Bone marrow (tissue), 2 donors: Measurements from ENCODE around the gene ZBTB6.
"Not testable (repeated sequence)": the region's sequence is repeated elsewhere in the genome, so short reads cannot be mapped to it uniquely, and the experiment has no call there.

Source experiments
- DNase-seq, 2 donors: peaks; one replicate each; lab custom pipeline; 2025; lab: John Stamatoyannopoulos, UW

ZBTB6 gene

DNA sequence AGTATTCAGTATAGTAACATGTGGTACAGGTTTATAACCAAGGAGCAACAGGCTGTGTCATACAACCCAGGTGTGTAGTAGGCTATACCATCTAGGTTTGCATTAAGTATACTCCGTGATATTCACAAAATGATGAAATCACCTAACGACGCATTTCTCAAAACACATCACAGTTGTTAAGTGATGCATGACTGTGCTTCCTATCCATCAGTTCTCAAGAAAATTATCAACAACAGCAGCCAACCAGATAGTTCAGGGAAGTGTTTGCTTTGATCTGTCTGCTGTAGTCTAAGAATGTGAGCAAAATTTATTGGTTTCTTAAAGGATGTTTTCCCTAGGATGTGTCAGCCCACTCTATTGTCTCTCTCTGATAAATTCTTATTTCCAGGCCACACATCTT, 10.8 kb upstream of the ZBTB6 start:
- no peak for DNase-seq

DNA sequence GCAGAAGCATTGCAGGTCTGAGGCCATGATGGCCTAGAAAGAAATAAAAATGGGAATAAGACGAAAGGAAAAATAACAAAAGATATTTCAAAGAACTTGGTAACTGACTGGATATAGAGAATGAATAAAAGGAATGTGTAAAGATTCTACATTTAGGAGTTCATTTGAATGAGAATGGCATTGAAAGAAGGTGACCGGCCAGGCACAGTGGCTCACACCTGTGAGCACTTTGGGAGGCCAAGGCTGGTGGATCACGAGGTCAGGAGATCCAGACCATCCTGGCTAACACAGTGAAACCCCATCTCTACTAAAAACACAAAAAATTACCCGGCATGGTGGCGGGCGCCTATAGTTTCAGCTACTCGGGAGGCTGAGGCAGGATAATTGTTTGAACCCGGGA, 9.6 kb upstream of the ZBTB6 start:
- no peak for DNase-seq

DNA sequence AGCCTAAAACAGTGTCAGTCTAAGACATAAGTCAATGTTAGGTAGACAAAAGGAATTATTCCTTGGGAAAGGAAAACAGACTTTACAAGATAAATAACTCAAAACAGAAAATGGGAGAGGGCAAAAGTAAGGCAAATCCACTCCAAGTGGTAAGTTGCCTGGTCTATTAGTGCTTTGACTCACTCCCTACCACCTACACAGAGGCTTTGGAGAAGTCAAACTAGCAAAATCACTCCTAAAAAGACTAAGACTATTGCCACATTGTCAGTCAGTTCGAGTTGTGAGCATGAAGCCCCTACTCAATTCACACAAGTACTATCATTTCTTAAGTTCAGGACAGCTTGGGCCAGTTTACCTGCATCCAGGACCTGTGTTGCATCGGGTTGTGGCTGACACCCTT, 5.2 kb upstream of the ZBTB6 start:
- no peak for DNase-seq

DNA sequence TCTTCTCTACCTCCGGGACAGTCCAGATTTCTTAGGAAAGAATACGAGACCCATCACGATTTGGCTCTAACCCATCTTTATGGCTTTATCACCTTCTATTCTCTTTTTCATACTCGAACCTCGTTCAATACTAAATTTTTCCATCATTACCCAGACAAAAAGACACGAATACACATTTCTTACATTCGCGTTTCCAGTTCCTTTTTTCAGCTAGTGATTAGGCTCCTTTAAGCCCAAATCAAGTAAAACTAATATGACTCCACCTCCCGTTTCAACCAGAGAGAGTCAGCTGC, 506 bp downstream of the ZBTB6 start:
- no peak for DNase-seq

DNA sequence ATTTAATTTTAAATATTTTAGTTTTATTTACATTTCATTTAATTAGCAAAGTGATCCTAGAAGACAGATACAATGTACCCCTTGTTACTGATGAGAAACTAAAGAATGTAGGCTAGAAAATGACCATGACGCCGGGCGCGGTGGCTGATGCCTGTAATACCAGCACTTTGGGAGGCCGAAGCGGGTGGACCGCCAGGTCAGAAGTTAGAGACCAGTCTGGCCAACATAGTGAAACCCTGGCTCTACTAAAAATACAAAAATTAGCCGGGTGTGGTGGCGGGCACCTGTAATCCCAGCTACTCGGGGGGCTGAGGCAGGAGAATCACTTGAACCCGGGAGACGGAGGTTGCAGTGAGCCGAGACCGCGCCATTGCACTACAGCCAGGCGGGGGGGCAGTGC, 7.0 kb downstream of the ZBTB6 start:
- DNase-seq, result not testable (repeated sequence)

DNA sequence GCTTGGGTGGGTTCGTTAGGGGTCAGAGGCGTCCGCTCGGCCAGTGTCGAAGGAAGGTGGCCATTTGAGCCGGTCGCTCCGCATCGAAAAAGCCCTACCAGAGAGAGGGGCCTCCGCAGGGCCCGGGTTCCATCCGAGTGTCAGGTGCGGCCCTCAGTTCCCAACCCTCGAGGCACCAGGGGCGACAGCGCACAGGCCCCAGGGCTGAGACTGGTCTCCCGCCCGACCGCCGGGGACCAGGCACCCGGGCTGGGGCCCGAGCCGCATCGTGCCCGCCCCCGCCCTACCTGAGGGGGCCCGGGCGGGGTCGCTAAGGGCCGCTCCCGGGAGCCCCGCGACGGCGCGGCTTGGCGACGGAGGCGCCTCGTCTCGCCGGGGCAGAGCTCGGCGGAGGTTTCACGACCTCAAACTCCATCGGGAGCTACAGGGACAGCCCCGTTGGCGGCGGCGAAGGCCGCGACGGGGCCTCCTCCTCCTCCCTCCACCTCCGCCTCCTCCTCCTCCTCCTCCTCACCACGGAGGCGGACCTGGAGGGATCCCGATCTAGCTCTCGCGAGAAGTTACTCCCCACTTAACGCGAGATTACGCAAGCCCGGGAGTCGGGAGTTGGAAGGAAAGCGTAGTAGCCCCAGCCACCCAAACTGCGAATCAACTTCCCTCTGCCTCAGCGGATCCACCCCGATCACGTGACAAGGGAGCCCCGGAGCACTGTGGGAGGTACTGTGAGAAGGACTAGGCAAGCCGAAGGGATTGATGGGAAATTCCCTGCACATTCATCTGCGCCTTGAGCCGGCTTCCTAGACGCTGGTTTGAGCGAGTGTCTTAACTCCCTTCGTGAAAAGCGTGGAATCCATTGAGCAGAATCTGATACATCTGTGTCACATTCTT, 8.1 kb downstream of the ZBTB6 start, which contains the start of gene RC3H2:
RC3H2 (minus strand) TSS at position 537 of the 888 bp plus-strand sequence. CDS start 7,850 bp downstream, outside the sequence.
- peak; percentile 84 to 99 for DNase-seq

DNA sequence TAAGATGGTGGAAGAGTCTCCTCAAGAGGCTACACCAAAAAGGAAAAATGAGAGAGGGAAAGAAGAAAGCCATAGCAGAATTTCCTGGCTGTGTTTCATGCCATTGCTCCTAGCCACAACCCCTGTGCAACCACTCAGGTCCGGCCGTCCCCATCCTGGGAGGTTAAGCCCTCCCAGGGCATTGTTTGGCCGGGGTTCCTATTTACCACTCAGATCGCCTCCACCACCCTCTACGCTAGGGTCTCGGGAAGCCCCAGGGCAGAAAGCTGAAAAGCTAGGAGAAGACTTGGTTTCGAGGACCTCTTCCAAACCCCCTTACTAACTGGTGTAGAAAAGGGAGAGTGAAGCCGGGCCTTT, 8.7 kb downstream of the ZBTB6 start:
- DNase-seq, result peak in 1 of 2 donors; percentile 45

DNA sequence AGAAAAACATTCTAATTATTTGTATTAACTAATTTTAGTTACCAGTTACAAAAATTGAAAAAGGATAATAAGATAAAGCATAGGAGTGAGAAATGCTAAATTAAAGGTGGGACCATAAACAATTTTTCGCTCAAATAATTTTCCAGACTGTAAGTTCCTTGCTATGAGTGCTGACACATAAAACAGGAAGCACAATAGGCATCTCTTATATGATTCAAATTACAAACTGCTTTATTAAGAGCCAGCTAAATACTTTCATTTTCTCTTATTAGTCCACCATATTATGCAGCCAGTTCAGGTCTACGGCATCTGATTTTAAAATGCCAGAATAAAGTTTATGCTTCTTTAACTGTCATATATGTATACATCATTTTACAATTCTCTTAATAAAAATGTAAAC, 12.3 kb downstream of the ZBTB6 start:
- DNase-seq, result peak in 1 of 2 donors; percentile 72

DNA sequence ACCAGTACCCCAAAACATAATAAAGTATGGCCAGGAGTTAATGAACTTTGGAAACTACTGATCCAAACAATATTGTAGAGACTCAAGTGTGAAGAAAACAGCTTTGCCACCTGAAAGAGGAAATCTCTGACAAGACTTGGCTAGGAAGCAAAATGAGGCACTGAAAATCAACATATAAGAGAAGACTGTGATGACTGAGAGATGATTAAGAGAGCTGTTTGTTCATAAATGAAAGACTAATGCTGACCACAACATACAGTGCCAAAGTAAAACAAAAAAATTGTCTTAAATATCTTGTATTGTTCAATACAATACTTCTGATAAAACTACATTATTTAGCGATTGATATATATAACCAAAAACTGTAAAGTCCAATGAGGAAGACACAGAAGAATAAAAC, 15.2 kb downstream of the ZBTB6 start:
- DNase-seq, result no peak

DNA sequence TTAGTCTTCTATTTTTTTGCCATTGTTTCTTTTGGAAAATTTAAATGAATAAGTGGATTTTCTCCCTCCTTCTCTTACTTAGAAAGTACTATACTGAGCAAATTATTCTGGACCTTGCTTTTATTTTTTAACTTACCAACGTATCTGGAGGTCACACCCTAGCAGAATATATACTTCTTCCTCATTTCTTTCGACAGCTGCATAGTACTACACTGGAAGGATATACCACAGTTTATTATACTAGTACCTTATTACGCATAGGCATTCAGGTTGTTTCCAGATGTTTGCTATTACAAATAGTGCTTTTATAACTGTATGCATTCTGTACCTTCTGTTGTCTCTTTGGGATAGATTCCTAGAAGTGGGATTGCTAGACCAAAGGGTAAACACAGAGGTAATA, 24.6 kb downstream of the ZBTB6 start:
- no peak for DNase-seq

DNA sequence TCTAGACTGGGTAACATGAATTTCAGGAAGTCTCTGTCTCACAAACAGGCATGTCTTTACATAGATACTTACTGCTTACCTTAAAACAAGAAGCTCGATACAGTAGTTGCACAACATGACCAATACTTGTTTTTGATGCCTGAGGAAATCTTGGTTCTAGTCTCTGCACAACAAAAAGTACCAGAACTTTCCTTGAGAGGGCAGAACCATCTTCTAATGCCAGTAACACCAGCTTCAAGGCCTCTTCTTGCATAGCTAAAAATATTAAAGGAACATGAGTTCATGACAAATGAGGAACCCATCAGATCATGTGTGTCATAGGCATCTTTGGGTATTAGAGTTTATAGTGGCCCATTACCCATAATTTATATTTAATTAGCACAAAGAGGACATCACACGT, 30.0 kb downstream of the ZBTB6 start:
- no peak for DNase-seq

DNA sequence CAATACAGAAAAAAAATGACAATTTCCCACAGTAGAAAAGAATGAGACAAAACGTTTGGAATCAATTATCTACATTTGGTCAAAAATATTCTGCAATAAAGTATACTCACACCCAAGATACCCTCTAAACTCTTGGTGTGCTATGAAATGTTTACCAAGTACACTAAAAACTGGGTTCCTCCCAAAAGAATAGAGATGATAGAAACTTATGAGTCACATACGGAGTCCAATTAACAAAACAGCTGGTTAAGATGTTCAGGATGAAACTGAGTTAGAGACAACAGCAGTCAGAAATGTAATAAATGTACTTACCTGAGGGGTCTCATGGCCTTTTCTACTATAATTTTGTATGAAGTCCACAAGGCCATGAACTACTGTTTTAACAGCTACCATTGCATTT, 33.7 kb downstream of the ZBTB6 start:
- DNase-seq, result no peak

DNA sequence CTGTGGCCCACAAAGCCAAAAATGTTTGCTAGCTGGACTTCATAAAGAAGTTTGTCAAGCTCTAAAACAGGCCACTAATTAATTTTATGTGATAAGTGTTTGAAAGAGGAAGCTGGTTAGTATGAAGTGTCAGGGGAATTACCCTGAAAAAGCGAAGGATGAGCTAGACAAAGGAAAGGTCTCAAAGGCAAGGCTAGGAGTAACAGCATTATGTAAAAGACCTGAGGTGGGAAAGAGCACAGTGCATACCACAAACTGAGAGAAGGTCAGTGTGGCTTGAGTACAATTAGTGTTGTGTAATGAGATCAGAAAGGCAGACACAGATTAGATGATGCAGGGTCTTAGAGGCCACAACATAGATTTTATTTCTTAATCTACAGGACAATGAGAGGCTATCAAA, 37.6 kb downstream of the ZBTB6 start:
- no peak for DNase-seq

DNA sequence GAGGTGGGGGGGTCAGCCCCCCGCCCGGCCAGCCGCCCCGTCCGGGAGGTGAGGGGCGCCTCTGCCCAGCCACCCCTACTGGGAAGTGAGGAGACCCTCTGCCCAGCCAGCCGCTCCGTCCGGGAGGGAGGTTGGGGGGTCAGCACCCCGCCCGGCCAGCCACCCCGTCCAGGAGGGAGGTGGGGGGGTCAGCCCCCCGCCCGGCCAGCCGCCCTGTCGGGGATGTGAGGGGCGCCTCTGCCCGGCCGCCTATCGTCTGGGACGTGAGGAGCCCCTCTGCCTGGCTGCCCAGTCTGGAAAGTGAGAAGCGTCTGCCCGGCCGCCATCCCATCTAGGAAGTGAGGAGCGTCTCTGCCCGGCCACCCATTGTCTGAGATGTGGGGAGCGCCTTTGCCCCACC, 45.8 kb downstream of the ZBTB6 start:
- DNase-seq, result not testable (repeated sequence)

DNA sequence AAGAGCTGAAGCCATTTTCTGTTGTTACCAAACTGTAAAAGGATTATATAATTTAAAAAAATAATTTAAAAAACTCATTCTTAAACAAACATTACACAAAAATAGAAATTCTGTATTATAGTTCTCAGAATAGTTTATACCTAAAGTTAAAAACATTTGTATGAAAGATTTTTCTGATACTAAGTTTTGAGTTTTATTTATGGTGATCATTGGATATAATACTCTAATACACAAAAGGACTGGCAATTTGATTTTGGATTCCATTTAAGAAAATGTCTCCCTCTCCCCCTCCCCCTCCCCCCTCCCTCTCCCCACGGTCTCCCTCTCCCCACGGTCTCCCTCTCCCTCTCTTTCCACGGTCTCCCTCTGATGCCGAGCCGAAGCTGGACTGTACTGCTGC, 47.0 kb downstream of the ZBTB6 start:
- DNase-seq, result no peak

DNA sequence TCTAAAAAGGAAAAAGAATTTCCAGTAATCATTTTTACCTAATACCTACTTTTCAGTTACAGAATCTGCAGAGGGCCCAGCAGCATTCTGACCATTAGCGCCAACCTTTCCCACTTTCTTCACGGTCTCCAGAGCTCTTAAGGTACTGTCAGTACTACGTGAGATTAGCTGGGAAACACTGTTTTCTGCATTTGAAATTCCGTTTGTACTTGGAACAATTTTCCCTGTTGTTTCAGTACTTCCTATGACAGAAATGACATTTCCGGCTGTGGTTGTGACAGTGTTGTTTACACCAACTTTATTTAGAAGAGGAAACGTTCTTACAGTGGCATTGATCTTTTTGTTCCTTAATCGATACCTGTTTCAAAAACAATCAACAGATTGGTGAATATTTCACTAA, 47.8 kb downstream of the ZBTB6 start:
- DNase-seq, result no peak

DNA sequence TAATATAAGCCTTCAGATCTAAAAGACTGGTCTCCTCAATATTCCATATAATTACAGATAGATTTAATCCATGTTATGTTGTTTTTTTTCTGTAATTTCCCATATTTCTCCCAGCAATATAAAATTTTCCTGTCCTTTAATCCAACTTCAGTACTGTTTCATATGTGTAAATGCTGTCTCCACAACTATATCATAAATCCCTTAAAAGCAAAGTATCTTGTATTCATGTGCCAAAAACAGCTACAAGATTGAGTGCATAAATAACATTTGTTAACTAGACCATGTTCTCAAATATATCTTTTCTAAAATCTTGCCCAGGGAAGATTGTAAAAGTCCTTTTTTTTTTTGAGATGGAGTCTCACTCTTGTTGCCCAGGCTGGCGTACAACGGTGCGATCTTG, 49.7 kb downstream of the ZBTB6 start:
- DNase-seq, result no peak

DNA sequence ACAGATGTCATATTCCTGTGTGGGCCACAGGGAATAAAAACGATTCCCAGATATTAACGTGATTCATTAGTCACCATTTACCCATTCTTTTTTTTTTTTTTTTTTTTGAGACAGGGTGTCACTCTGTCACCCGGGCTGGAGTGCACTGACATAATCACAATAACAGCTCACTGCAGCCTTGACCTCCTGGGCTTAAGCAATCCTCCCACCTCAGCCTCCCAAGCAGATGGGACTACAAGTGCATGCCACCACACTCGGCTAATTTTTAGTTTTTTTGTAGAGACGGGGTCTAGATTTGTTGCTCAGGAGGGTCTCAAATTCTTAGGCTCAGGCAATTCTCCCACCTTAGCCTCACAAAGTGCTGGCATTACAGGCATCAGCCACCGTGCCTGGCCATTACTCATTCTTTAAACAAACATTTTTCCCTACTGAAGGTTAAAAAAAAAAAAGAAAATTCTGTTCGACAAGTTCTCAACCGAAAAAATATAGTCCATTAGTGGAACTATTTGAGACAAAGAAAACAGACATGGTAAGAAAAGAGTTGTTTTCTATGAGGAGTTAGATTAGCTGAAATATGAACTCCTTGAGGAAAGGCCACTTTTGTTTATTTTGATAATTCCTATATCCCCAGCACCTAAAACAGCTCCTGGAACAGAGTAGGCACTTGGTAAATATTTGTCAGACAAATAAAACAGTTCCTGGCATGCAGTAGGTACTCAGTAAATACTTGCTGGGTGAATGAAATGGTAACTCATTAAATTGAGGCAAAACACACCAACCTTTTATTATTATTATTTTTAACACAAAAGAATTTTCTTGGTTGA, 52.6 kb downstream of the ZBTB6 start:
- no peak for DNase-seq
